Lower lobe of right lung (tissue), 2 donors: Measurements from ENCODE around the gene UFM1. TPM values are rescaled to one million over a fixed set of nuclear protein-coding genes. Genes with fewer than 3 reads are reported as not detected.
"Not testable (repeated sequence)": the region's sequence is repeated elsewhere in the genome, so short reads cannot be mapped to it uniquely, and the experiment has no call there.

Experiments
- ATAC-seq, 2 donors: fragments of 200-7000 bp; cut with Tn5 transposase; one replicate each; pipeline ENCODE4 v1.9.1; 2020 to 2022; ENCODE audit warnings: mild to moderate bottlenecking in 2 of 2, moderate library complexity in 2 of 2
- DNase-seq: peaks from one replicate; pipeline ENCODE4 v3.0.0-alpha.2; 2020
- H3K27ac ChIP-seq: fragments of 200-600 bp; one replicate; pipeline ENCODE4 v1.8.0; 2022
- H3K27me3 ChIP-seq: fragments of 200-600 bp; one replicate; pipeline ENCODE4 v1.8.0; 2022; ENCODE audit warnings: low read depth
- H3K36me3 ChIP-seq: fragments of 200-600 bp; one replicate; pipeline ENCODE4 v1.8.0; 2022; ENCODE audit warnings: mild to moderate bottlenecking
- H3K4me1 ChIP-seq: fragments of 200-600 bp; one replicate; pipeline ENCODE4 v1.8.0; 2022
- H3K4me3 ChIP-seq: fragments of 200-600 bp; one replicate; pipeline ENCODE4 v1.8.0; 2022; ENCODE audit warnings: mild to moderate bottlenecking
- H3K9me3 ChIP-seq: fragments of 200-600 bp; one replicate; pipeline ENCODE4 v1.8.0; 2022
- CTCF ChIP-seq: fragments of 200-600 bp; IDR thresholded peaks from one replicate; pipeline ENCODE4 v1.8.0; 2022; ENCODE audit warnings: antibody characterized with exemption, mild to moderate bottlenecking
- intact Hi-C: fragments of 100-400 bp; cut with DNase I; formaldehyde crosslinking; loops from one replicate; pipeline ENCODE4 v1.11.0; 2022
- total RNA-seq: library from RNA; stranded (reverse); fragmentation: NEBNext Ultra II Directional; extraction: Animal tissue kit (Norgen Biotek cat#: 25700); gene quantifications from one replicate; pipeline ENCODE4 v1.2.1, GENCODE V29; 2021
- donor health status: DM: no; HTN: yes; CAD: no; lungs with severe emphysema.

UFM1 gene
- total RNA-seq, 1 donor from 2014 or later = 60.0 TPM

DNA sequence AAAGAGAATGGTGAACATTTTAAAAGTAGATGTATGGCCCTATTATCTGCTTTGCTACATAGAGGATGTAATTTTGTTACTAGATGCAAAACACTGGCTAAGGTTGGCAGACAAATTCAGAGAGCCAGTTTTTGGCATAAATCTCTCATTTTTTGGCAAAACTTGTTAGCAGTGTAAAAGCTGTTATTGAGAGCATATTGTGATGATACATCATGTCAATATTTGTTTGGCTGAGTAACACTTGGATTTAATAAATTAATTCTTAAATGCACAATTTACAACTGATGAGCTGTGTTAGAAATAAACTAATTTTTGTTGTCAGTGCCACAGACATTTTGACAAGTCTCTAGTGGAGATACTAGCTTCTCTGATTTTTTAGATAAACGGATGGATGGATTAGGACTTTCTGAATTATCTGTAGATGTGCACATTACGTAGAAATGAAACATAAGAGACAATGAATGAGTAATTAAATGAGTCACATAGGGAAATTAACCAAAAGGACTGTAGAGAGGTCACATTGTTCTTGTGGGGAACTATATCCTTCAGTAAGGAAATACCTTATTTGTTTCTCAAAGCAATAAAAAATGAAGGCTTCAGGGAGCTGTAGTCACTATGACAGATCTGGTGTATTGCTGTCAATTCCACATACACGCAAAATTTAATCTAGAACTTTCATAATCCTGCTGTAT lies 17.4 kb downstream of the UFM1 start:
- no peak for DNase-seq
- Histone ChIP-seq H3K4me1 (no peaks in the 10 kb centered on the region), H3K36me3 (peaks cover 14% of the 10 kb centered on the region), H3K4me3 (no peak overlapping the region), H3K27me3 (no peaks in the 10 kb centered on the region), H3K27ac (no peak overlapping the region), H3K9me3 (no peaks in the 10 kb centered on the region)
- TF ChIP-seq CTCF = no peak
- intact Hi-C loops = no loop called here
- ATAC-seq = no peak

DNA sequence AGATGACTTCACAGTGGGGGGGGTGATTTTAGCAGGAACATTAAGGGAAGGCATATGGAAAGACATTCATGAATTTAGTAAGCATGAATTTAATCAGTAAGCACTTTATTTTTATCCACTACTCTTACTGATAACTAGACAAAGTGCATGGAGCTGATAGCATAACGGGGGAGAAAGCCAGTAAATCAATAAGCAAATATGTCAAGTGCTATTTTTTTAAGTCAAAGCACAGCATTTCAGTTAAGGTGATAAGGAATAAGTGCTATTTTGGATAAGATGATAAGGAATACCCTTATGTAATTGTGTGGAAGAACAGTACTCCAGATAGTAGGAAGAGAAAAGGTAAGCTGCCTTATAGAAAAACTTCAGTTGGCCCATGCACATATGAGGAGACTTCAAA lies 19.4 kb downstream of the UFM1 start:
- no peak for DNase-seq
- no peak overlapping the region for H3K4me3 ChIP-seq
- no peaks in the 10 kb centered on the region for H3K4me1 ChIP-seq
- H3K27me3 ChIP-seq = no peaks in the 10 kb centered on the region
- no peaks in the 10 kb centered on the region for H3K9me3 ChIP-seq
- intact Hi-C loops = no loop called here
- no peak overlapping the region for H3K27ac ChIP-seq
- ATAC-seq = no peak
- no peaks in the 10 kb centered on the region for H3K36me3 ChIP-seq
- TF ChIP-seq CTCF = no peak

DNA sequence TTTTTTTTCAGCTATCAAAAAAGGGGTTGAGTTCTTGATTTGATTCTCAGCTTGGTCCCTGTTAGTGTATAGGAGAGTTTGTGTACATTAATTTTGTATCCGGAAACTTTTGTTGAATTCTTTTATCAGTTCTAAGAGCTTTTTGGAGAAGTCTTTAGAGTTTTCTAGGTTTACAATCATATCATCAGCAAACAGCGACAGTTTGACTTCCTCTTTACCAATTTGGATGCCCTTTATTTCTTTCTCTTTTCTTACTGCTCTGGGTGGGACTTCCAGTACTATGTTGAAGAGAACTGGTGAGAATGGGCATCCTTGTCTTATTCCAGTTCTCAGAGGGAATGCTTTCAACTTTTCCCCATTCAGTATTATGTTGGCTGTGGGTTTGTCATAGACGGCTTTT lies 20.4 kb downstream of the UFM1 start:
- H3K9me3 ChIP-seq, DNase-seq, H3K27ac ChIP-seq, H3K4me3 ChIP-seq, H3K36me3 ChIP-seq, H3K4me1 ChIP-seq, ATAC-seq, intact Hi-C loops, H3K27me3 ChIP-seq: not testable (repeated sequence)

- Histone ChIP-seq H3K9me3 (no peaks in the 10 kb centered on the region), H3K4me3 (no peak overlapping the region), H3K4me1 (no peaks in the 10 kb centered on the region), H3K27ac (no peak overlapping the region), H3K36me3 (no peaks in the 10 kb centered on the region), H3K27me3 (no peaks in the 10 kb centered on the region)
- TF ChIP-seq CTCF = no peak
- ATAC-seq = no peak
- no peak for DNase-seq
- intact Hi-C loops = no loop called here
Observed at GRCh38 chr13:38372820-38373383, 23.3 kb downstream of the UFM1 start.

GRCh38 chr13:38376546-38376945 lies 26.9 kb downstream of the UFM1 start:
- Histone ChIP-seq H3K4me1 (no peaks in the 10 kb centered on the region), H3K27me3 (no peaks in the 10 kb centered on the region), H3K27ac (no peak overlapping the region), H3K9me3 (no peaks in the 10 kb centered on the region), H3K4me3 (no peak overlapping the region), H3K36me3 (no peaks in the 10 kb centered on the region)
- intact Hi-C loops = no loop called here
- ATAC-seq = no peak
- no peak for DNase-seq
- TF ChIP-seq CTCF = no peak

GRCh38 chr13:38381890-38382289 lies 32.2 kb downstream of the UFM1 start:
- Histone ChIP-seq H3K9me3 (no peaks in the 10 kb centered on the region), H3K36me3 (no peaks in the 10 kb centered on the region), H3K4me3 (no peak overlapping the region), H3K27ac (no peak overlapping the region), H3K4me1 (no peaks in the 10 kb centered on the region), H3K27me3 (no peaks in the 10 kb centered on the region)
- intact Hi-C loops = no loop called here
- TF ChIP-seq CTCF = no peak
- no peak for ATAC-seq
- DNase-seq = no peak
